A204.1 (cell line): Measurements from ENCODE around the gene SIGLEC7.
"Not testable (repeated sequence)": the region's sequence is repeated elsewhere in the genome, so short reads cannot be mapped to it uniquely, and the experiment has no call there.

Source experiments
- FAIRE-seq: peaks from 2 replicates; lab custom pipeline; 2012; peaks lifted over from hg19 to GRCh38; lab: Jason Lieb, UNC

Gene SIGLEC7

GRCh38 chr19:51139299-51140014 lies 2.6 kb upstream of the SIGLEC7 start:
- no peak for FAIRE-seq

- FAIRE-seq: no peak
Measured at GRCh38 chr19:51140441-51140840, 1.7 kb upstream of the SIGLEC7 start.

- no peak for FAIRE-seq
Measured at GRCh38 chr19:51141181-51141580, 920 bp upstream of the SIGLEC7 start.

GRCh38 chr19:51142809-51143475 lies 841 bp downstream of the SIGLEC7 start:
- not testable (repeated sequence) for FAIRE-seq

- FAIRE-seq: no peak
Measured at GRCh38 chr19:51143486-51143885, 1.4 kb downstream of the SIGLEC7 start.

- FAIRE-seq: no peak
Measured at GRCh38 chr19:51144482-51145045, 2.5 kb downstream of the SIGLEC7 start.

GRCh38 chr19:51145916-51146493 lies 3.9 kb downstream of the SIGLEC7 start:
- no peak for FAIRE-seq

GRCh38 chr19:51146751-51147150 lies 4.7 kb downstream of the SIGLEC7 start:
- FAIRE-seq: no peak

- FAIRE-seq: no peak
Measured at GRCh38 chr19:51147663-51148062, 5.6 kb downstream of the SIGLEC7 start.

GRCh38 chr19:51148580-51148979 lies 6.5 kb downstream of the SIGLEC7 start:
- FAIRE-seq: no peak

GRCh38 chr19:51150627-51151026 lies 8.5 kb downstream of the SIGLEC7 start:
- no peak for FAIRE-seq

- FAIRE-seq: no peak
Measured at GRCh38 chr19:51156710-51157109, 14.6 kb downstream of the SIGLEC7 start.

- no peak for FAIRE-seq
Measured at GRCh38 chr19:51157265-51157664, 15.2 kb downstream of the SIGLEC7 start.

- no peak for FAIRE-seq
Measured at GRCh38 chr19:51158474-51159129, 16.5 kb downstream of the SIGLEC7 start.

GRCh38 chr19:51159656-51160055 lies 17.6 kb downstream of the SIGLEC7 start:
- no peak for FAIRE-seq

GRCh38 chr19:51161266-51161665 lies 19.2 kb downstream of the SIGLEC7 start:
- FAIRE-seq: no peak

- no peak for FAIRE-seq
Measured at GRCh38 chr19:51161867-51162496, 19.9 kb downstream of the SIGLEC7 start.

GRCh38 chr19:51163257-51163656 lies 21.2 kb downstream of the SIGLEC7 start:
- FAIRE-seq: no peak

- no peak for FAIRE-seq
Measured at GRCh38 chr19:51164215-51164614, 22.1 kb downstream of the SIGLEC7 start.

- FAIRE-seq: no peak
Measured at GRCh38 chr19:51166846-51167490, 24.9 kb downstream of the SIGLEC7 start.

GRCh38 chr19:51168564-51169282 lies 26.6 kb downstream of the SIGLEC7 start:
- FAIRE-seq: no peak
